ENCODE measurements around the gene THSD7A. TPM values are rescaled to one million over a fixed set of nuclear protein-coding genes. Genes with fewer than 3 reads are reported as not detected.

Gene THSD7A
- total and polyA plus RNA-seq, 4 donors: 0.15 to 2.7 (median 1.9) TPM

- TF ChIP-seq REST (IDR thresholded peaks at IDR 0.05): no peak
These were observed 359.4 kb downstream of the THSD7A start (continued) for GRCh38 chr7:11472646-11473045.

- peaks cover 3 to 23% (median 11%) of the 10 kb centered on the region in 4 donors for H3K4me1 ChIP-seq (ENCODE audit: control insufficient read depth in 4 of 4, insufficient read depth in 4 of 4, low read length in 3 of 4)
- no peak for DNase-seq (ENCODE audit: low spot score)
- H3K9ac ChIP-seq (ENCODE audit: low read depth in 1 of 2, low read length in 2 of 2): no peak overlapping the region
- TF ChIP-seq RXRA (IDR thresholded peaks at IDR 0.05) (no peak), REST (IDR thresholded peaks at IDR 0.05) (no peak), HNF4A (conservative IDR thresholded peaks at IDR 0.05) (no peak), NR2F2 (IDR thresholded peaks at IDR 0.05) (no peak)
- WGBS: 96% methylated on average over 1 of the region's 1 CpG
- H3K27ac ChIP-seq (ENCODE audit: low read depth in 1 of 2, low read length in 2 of 2): no peak overlapping the region
- no peaks in the 10 kb centered on the region for H3K36me3 ChIP-seq (ENCODE audit: control insufficient read depth in 4 of 4, insufficient read depth in 3 of 4, low read depth in 1 of 4, low read length in 3 of 4)
- no peaks in the 10 kb centered on the region for H3K9me3 ChIP-seq (ENCODE audit: control insufficient read depth in 4 of 4, low read length in 3 of 4)
- H3K27me3 ChIP-seq (ENCODE audit: control insufficient read depth in 4 of 4, insufficient read depth in 4 of 4, low read length in 3 of 4): no peaks in the 10 kb centered on the region
- no peak overlapping the region for H3K4me3 ChIP-seq (ENCODE audit: low read depth in 1 of 3, low read length in 3 of 3)
These were observed 360.7 kb downstream of the THSD7A start for GRCh38 chr7:11471255-11471654.

- Histone ChIP-seq H3K4me1 (ENCODE audit: control insufficient read depth in 4 of 4, insufficient read depth in 4 of 4, low read length in 3 of 4) (peaks cover 2 to 15% (median 10%) of the 10 kb centered on the region in 4 donors), H3K9ac (ENCODE audit: low read depth in 1 of 2, low read length in 2 of 2) (no peak overlapping the region), H3K27me3 (ENCODE audit: control insufficient read depth in 4 of 4, insufficient read depth in 4 of 4, low read length in 3 of 4) (no peaks in the 10 kb centered on the region), H3K4me3 (ENCODE audit: low read depth in 1 of 3, low read length in 3 of 3) (no peak overlapping the region), H3K9me3 (ENCODE audit: control insufficient read depth in 4 of 4, low read length in 3 of 4) (no peaks in the 10 kb centered on the region), H3K36me3 (ENCODE audit: control insufficient read depth in 4 of 4, insufficient read depth in 3 of 4, low read depth in 1 of 4, low read length in 3 of 4) (no peaks in the 10 kb centered on the region), H3K27ac (ENCODE audit: low read depth in 1 of 2, low read length in 2 of 2) (no peak overlapping the region)
- WGBS: 47% methylated on average over 3 of the region's 3 CpGs
- DNase-seq (ENCODE audit: low spot score): no peak
- no peak for TF ChIP-seq ZBTB33 (IDR thresholded peaks at IDR 0.05)
- no peak for TF ChIP-seq GABPA (IDR thresholded peaks at IDR 0.05 in 1 of 2, conservative IDR thresholded peaks at IDR 0.05 in 1 of 2)
- TF ChIP-seq MAX (IDR thresholded peaks at IDR 0.05): no peak
- TF ChIP-seq RXRA (IDR thresholded peaks at IDR 0.05): no peak
- no peak for TF ChIP-seq EGR1 (IDR thresholded peaks at IDR 0.05; ENCODE audit: low read depth in 2 of 2)
- TF ChIP-seq NR2F2 (IDR thresholded peaks at IDR 0.05): no peak
- TF ChIP-seq SP1 (IDR thresholded peaks at IDR 0.05): no peak
- TF ChIP-seq REST (IDR thresholded peaks at IDR 0.05): no peak
- TF ChIP-seq YY1 (IDR thresholded peaks at IDR 0.05): no peak
- TF ChIP-seq FOXA1 (IDR thresholded peaks at IDR 0.05): no peak
- TF ChIP-seq TAF1 (conservative IDR thresholded peaks at IDR 0.05): no peak
- TF ChIP-seq HNF4A (conservative IDR thresholded peaks at IDR 0.05): no peak
- TF ChIP-seq JUND (IDR thresholded peaks at IDR 0.05): no peak
- TF ChIP-seq HNF4G (IDR thresholded peaks at IDR 0.05): no peak
These were observed 362.8 kb downstream of the THSD7A start for GRCh38 chr7:11469028-11469745.

All from liver (tissue), 9 donors.